NCI-H526 (cell line): ENCODE data around the gene NHSL1.
A peak's percentile ranks its signal among the peaks of the same experiment; 100 is the strongest.

ENCODE experiments used
- DNase-seq, 2 experiments: peaks; one replicate each; lab custom pipeline; 2025; lab: John Stamatoyannopoulos, UW

The NHSL1 gene

GRCh38 chr6:138403801-138404665, 95.3 kb downstream of the NHSL1 start, which contains the start of gene HEBP2:
HEBP2 (plus strand) TSS chr6:138404223; CDS start chr6:138404496, 273 bp downstream.
- peak; percentile 92 to 98 for DNase-seq

- peak in 1 of 2 experiments; percentile 64 for DNase-seq
These were observed 95.9 kb downstream of the NHSL1 start for GRCh38 chr6:138403324-138403800.

GRCh38 chr6:138402838-138403187, 96.5 kb downstream of the NHSL1 start:
- no peak for DNase-seq

GRCh38 chr6:138401960-138402837, 97.1 kb downstream of the NHSL1 start:
- no peak for DNase-seq

- DNase-seq = no peak
These were observed 99.0 kb downstream of the NHSL1 start for GRCh38 chr6:138400326-138400725.

- peak; percentile 64 to 65 for DNase-seq
These were observed 101.9 kb downstream of the NHSL1 start for GRCh38 chr6:138397128-138398122.

- DNase-seq = no peak
These were observed 102.6 kb downstream of the NHSL1 start for GRCh38 chr6:138396709-138397108.

- no peak for DNase-seq
These were observed 105.2 kb downstream of the NHSL1 start for GRCh38 chr6:138393871-138394783.

GRCh38 chr6:138389551-138389950, 109.7 kb downstream of the NHSL1 start:
- DNase-seq = no peak

GRCh38 chr6:138387577-138388368, 111.5 kb downstream of the NHSL1 start:
- DNase-seq = no peak

- DNase-seq = no peak
These were observed 112.4 kb downstream of the NHSL1 start for GRCh38 chr6:138386897-138387296.

- DNase-seq = no peak
These were observed 115.5 kb downstream of the NHSL1 start for GRCh38 chr6:138383776-138384175.

- DNase-seq = no peak
These were observed 116.6 kb downstream of the NHSL1 start for GRCh38 chr6:138382498-138383265.

GRCh38 chr6:138378463-138378862, 120.8 kb downstream of the NHSL1 start:
- no peak for DNase-seq

- no peak for DNase-seq
These were observed 121.5 kb downstream of the NHSL1 start, which contains the start of gene SMIM28 for GRCh38 chr6:138377844-138378243. SMIM28 (plus strand) TSS chr6:138377905; CDS start chr6:138378073, 168 bp downstream.

GRCh38 chr6:138377042-138377441, 122.3 kb downstream of the NHSL1 start:
- DNase-seq = no peak

- DNase-seq = no peak
These were observed 124.5 kb downstream of the NHSL1 start for GRCh38 chr6:138374815-138375214.

- DNase-seq = no peak
These were observed 125.1 kb downstream of the NHSL1 start for GRCh38 chr6:138374230-138374629.
